HG03064 (cell line): Measurements from ENCODE around the gene FOXD4L3.
"Not testable (repeated sequence)": the region's sequence is repeated elsewhere in the genome, so short reads cannot be mapped to it uniquely, and the experiment has no call there.

Source experiments
- ATAC-seq: cut with Tn5 transposase; IDR thresholded peaks from one replicate; pipeline ENCODE4 v1.9.1; 2021; ENCODE audit warnings: low read depth; ENCODE audit not compliant: unreplicated experiment

FOXD4L3 gene

GRCh38 chr9:68302567-68302966 lies at the start of gene FOXD4L3:
Gene FOXD4L3, plus strand, starts transcription at chr9:68302867. Its CDS starts 85 bp downstream, at chr9:68302952.
- not testable (repeated sequence) for ATAC-seq

GRCh38 chr9:68281041-68281440 lies 21.6 kb upstream of the FOXD4L3 start:
- ATAC-seq: not testable (repeated sequence)

GRCh38 chr9:68303771-68304170 lies 1.1 kb downstream of the FOXD4L3 start:
- ATAC-seq: not testable (repeated sequence)

- ATAC-seq: not testable (repeated sequence)
Measured at GRCh38 chr9:68304212-68304611, 1.5 kb downstream of the FOXD4L3 start.

- not testable (repeated sequence) for ATAC-seq
Measured at GRCh38 chr9:68304777-68305176, 2.1 kb downstream of the FOXD4L3 start.

- not testable (repeated sequence) for ATAC-seq
Measured at GRCh38 chr9:68305680-68306285, 3.1 kb downstream of the FOXD4L3 start.

GRCh38 chr9:68306391-68306964 lies 3.8 kb downstream of the FOXD4L3 start:
- ATAC-seq: not testable (repeated sequence)

- ATAC-seq: not testable (repeated sequence)
Measured at GRCh38 chr9:68307127-68307526, 4.5 kb downstream of the FOXD4L3 start.

- not testable (repeated sequence) for ATAC-seq
Measured at GRCh38 chr9:68307654-68308053, 5.0 kb downstream of the FOXD4L3 start.

- ATAC-seq: not testable (repeated sequence)
Measured at GRCh38 chr9:68311208-68311607, 8.5 kb downstream of the FOXD4L3 start.

- not testable (repeated sequence) for ATAC-seq
Measured at GRCh38 chr9:68318209-68318608, 15.5 kb downstream of the FOXD4L3 start.

GRCh38 chr9:68323749-68324148 lies 21.1 kb downstream of the FOXD4L3 start:
- ATAC-seq: not testable (repeated sequence)

- not testable (repeated sequence) for ATAC-seq
Measured at GRCh38 chr9:68324518-68324917, 21.9 kb downstream of the FOXD4L3 start.

GRCh38 chr9:68329106-68329505 lies 26.4 kb downstream of the FOXD4L3 start:
- ATAC-seq: not testable (repeated sequence)

- ATAC-seq: not testable (repeated sequence)
Measured at GRCh38 chr9:68330531-68331173, 28.0 kb downstream of the FOXD4L3 start.

GRCh38 chr9:68332122-68332521 lies 29.5 kb downstream of the FOXD4L3 start:
- not testable (repeated sequence) for ATAC-seq

- not testable (repeated sequence) for ATAC-seq
Measured at GRCh38 chr9:68335935-68336334, 33.3 kb downstream of the FOXD4L3 start.

- ATAC-seq: not testable (repeated sequence)
Measured at GRCh38 chr9:68336639-68337339, 34.1 kb downstream of the FOXD4L3 start.

- not testable (repeated sequence) for ATAC-seq
Measured at GRCh38 chr9:68338000-68338399, 35.3 kb downstream of the FOXD4L3 start.

GRCh38 chr9:68342265-68343025 lies 39.8 kb downstream of the FOXD4L3 start:
- ATAC-seq: not testable (repeated sequence)
